Large intestine (tissue), 3 donors: ENCODE measurements around the gene KLHL14. TPM values are rescaled to one million over a fixed set of nuclear protein-coding genes. Genes with fewer than 3 reads are reported as not detected.

ENCODE experiments used
- DNase-seq, 2 donors: peaks; one replicate each; pipeline versions ENCODE4 v3.0.0 to v3.0.0-alpha.2; 2013
- H3K27ac ChIP-seq: one replicate; pipeline ENCODE4 v1.5.1; 2013; ENCODE audit warnings: low read length
- H3K27me3 ChIP-seq: 2 replicates; pipeline ENCODE4 v1.6.1; 2013; ENCODE audit warnings: low read length; ENCODE audit not compliant: control insufficient read depth, insufficient read depth
- H3K36me3 ChIP-seq: 2 replicates; pipeline ENCODE4 v1.6.1; 2013; ENCODE audit warnings: low read length; ENCODE audit not compliant: control insufficient read depth, insufficient read depth
- H3K4me1 ChIP-seq: one replicate; pipeline ENCODE4 v1.6.1; 2013; ENCODE audit warnings: low read length; ENCODE audit not compliant: control insufficient read depth, insufficient read depth
- H3K4me3 ChIP-seq: one replicate; pipeline ENCODE4 v1.5.1; 2013; ENCODE audit warnings: low read length
- H3K9me3 ChIP-seq: one replicate; pipeline ENCODE4 v1.6.1; 2013; ENCODE audit warnings: mild to moderate bottlenecking, low read depth, low read length, moderate library complexity; ENCODE audit not compliant: control insufficient read depth
- WGBS: methylation state at CpG from one replicate; pipeline ENCODE4 v1.1.5; 2013; ENCODE audit warnings: low lambda C conversion rate; ENCODE audit not compliant: insufficient coverage; 5-methylcytosine and 5-hydroxymethylcytosine counted together
- polyA plus RNA-seq: library from polyadenylated mRNA; unstranded; fragments of 120-200 nt; gene quantifications from one replicate; pipeline ENCODE4 v1.2.1, GENCODE V29; 2013

The KLHL14 gene
- polyA plus RNA-seq, 1 donor: 0.39 TPM

- whole genome bisulfite sequencing: 27% methylated on average over 2 of the region's 3 CpGs
- no peaks in the 10 kb centered on the region for H3K4me1 ChIP-seq
- H3K36me3 ChIP-seq: no peaks in the 10 kb centered on the region
- no peaks in the 10 kb centered on the region for H3K27me3 ChIP-seq
- no peak overlapping the region for H3K4me3 ChIP-seq
- no peak overlapping the region for H3K27ac ChIP-seq
- DNase-seq: no peak
- H3K9me3 ChIP-seq: no peaks in the 10 kb centered on the region
Measured at GRCh38 chr18:32724071-32724749, 48.6 kb downstream of the KLHL14 start.

- Histone ChIP-seq H3K9me3 (no peaks in the 10 kb centered on the region), H3K4me3 (no peak overlapping the region), H3K27ac (no peak overlapping the region), H3K27me3 (no peaks in the 10 kb centered on the region), H3K36me3 (no peaks in the 10 kb centered on the region), H3K4me1 (no peaks in the 10 kb centered on the region)
- DNase-seq: no peak
- WGBS: 100% methylated on average over 2 of the region's 3 CpGs
Measured at GRCh38 chr18:32722279-32722678, 50.5 kb downstream of the KLHL14 start.

GRCh38 chr18:32717126-32717525 is 55.7 kb downstream of the KLHL14 start:
- DNase-seq: no peak
- no peak overlapping the region for H3K4me3 ChIP-seq
- H3K27ac ChIP-seq: no peak overlapping the region
- no peaks in the 10 kb centered on the region for H3K4me1 ChIP-seq
- WGBS: 100% methylated on average over 2 of the region's 4 CpGs
- no peaks in the 10 kb centered on the region for H3K27me3 ChIP-seq
- H3K36me3 ChIP-seq: no peaks in the 10 kb centered on the region
- no peaks in the 10 kb centered on the region for H3K9me3 ChIP-seq

- H3K27me3 ChIP-seq: no peaks in the 10 kb centered on the region
- no peaks in the 10 kb centered on the region for H3K4me1 ChIP-seq
- no peaks in the 10 kb centered on the region for H3K9me3 ChIP-seq
- H3K4me3 ChIP-seq: no peak overlapping the region
- peak; percentile 50 to 68 for DNase-seq
- H3K36me3 ChIP-seq: no peaks in the 10 kb centered on the region
- H3K27ac ChIP-seq: no peak overlapping the region
- no CpG with 5 or more reads among the region's 4 CpGs for WGBS
Measured at GRCh38 chr18:32714571-32715148, 58.2 kb downstream of the KLHL14 start.

GRCh38 chr18:32712860-32713259 is 60.0 kb downstream of the KLHL14 start:
- Histone ChIP-seq H3K27ac (no peak overlapping the region), H3K27me3 (no peaks in the 10 kb centered on the region), H3K9me3 (no peaks in the 10 kb centered on the region), H3K4me1 (no peaks in the 10 kb centered on the region), H3K36me3 (no peaks in the 10 kb centered on the region), H3K4me3 (no peak overlapping the region)
- WGBS: 100% methylated on average over 1 of the region's 1 CpG
- no peak for DNase-seq

GRCh38 chr18:32711862-32712261 is 61.0 kb downstream of the KLHL14 start:
- DNase-seq: no peak
- Histone ChIP-seq H3K4me3 (no peak overlapping the region), H3K9me3 (no peaks in the 10 kb centered on the region), H3K4me1 (no peaks in the 10 kb centered on the region), H3K27me3 (no peaks in the 10 kb centered on the region), H3K36me3 (no peaks in the 10 kb centered on the region), H3K27ac (no peak overlapping the region)
- 100% methylated on average over 1 of the region's 2 CpGs for WGBS

- no peaks in the 10 kb centered on the region for H3K27me3 ChIP-seq
- no peak overlapping the region for H3K27ac ChIP-seq
- H3K9me3 ChIP-seq: no peaks in the 10 kb centered on the region
- no peaks in the 10 kb centered on the region for H3K4me1 ChIP-seq
- H3K4me3 ChIP-seq: no peak overlapping the region
- DNase-seq: peak in 1 of 2 donors; percentile 12
- H3K36me3 ChIP-seq: no peaks in the 10 kb centered on the region
- no CpG with 5 or more reads among the region's 2 CpGs for WGBS
Measured at GRCh38 chr18:32707586-32707985, 65.2 kb downstream of the KLHL14 start.

GRCh38 chr18:32707147-32707546 is 65.7 kb downstream of the KLHL14 start:
- Histone ChIP-seq H3K27ac (no peak overlapping the region), H3K27me3 (no peaks in the 10 kb centered on the region), H3K4me3 (no peak overlapping the region), H3K4me1 (no peaks in the 10 kb centered on the region), H3K9me3 (no peaks in the 10 kb centered on the region), H3K36me3 (no peaks in the 10 kb centered on the region)
- WGBS: no CpG with 5 or more reads among the region's 2 CpGs
- DNase-seq: no peak

- no peaks in the 10 kb centered on the region for H3K9me3 ChIP-seq
- no peak overlapping the region for H3K27ac ChIP-seq
- no peak for DNase-seq
- no peak overlapping the region for H3K4me3 ChIP-seq
- H3K27me3 ChIP-seq: no peaks in the 10 kb centered on the region
- no peaks in the 10 kb centered on the region for H3K36me3 ChIP-seq
- no peaks in the 10 kb centered on the region for H3K4me1 ChIP-seq
Measured at GRCh38 chr18:32701313-32701712, 71.5 kb downstream of the KLHL14 start.

GRCh38 chr18:32698153-32698552 is 74.7 kb downstream of the KLHL14 start:
- DNase-seq: no peak
- WGBS: no CpG with 5 or more reads among the region's 3 CpGs
- H3K9me3 ChIP-seq: no peaks in the 10 kb centered on the region

GRCh38 chr18:32696376-32696775 is 76.4 kb downstream of the KLHL14 start:
- H3K4me3 ChIP-seq: no peak overlapping the region
- no peaks in the 10 kb centered on the region for H3K4me1 ChIP-seq
- no peak for DNase-seq
- H3K27ac ChIP-seq: no peak overlapping the region
- 100% methylated on average over 1 of the region's 3 CpGs for WGBS
- H3K36me3 ChIP-seq: no peaks in the 10 kb centered on the region
- no peaks in the 10 kb centered on the region for H3K27me3 ChIP-seq
- H3K9me3 ChIP-seq: no peaks in the 10 kb centered on the region

More at GRCh38 chr18:32698153-32698552, 74.7 kb downstream of the KLHL14 start:
- H3K4me1 ChIP-seq: no peaks in the 10 kb centered on the region
- no peak overlapping the region for H3K4me3 ChIP-seq
- no peak overlapping the region for H3K27ac ChIP-seq
- H3K27me3 ChIP-seq: no peaks in the 10 kb centered on the region
- H3K36me3 ChIP-seq: no peaks in the 10 kb centered on the region
